ENCODE data around the gene WNT6. TPM values are rescaled to one million over a fixed set of nuclear protein-coding genes. Genes with fewer than 3 reads are reported as not detected.

The WNT6 gene
- total RNA-seq, result not detected in 2 replicates

DNA sequence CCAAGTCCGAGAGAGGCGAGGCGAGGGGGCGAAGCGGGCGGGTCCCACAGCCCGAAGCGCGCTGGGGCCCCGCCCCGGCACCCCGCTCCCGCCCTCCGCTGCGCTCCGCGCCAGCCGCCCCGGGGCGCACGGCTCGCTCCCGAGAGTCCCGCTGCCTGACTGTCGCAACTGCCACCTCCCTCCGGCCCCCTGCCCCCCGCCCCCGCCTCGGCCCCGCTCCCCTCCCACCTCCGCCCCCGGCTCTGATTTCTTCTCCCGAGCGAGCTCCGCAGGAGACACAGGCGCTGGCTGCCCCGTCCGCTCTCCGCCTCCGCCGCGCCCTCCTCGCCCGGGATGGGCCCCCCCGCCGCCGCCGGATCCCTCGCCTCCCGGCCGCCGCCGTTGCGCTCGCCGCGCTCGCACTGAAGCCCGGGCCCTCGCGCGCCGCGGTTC is at the start of gene WNT6:
WNT6 (plus strand) TSS at position 250 of the 432 bp plus-strand sequence. CDS start 233 bp downstream, outside the sequence.

DNA sequence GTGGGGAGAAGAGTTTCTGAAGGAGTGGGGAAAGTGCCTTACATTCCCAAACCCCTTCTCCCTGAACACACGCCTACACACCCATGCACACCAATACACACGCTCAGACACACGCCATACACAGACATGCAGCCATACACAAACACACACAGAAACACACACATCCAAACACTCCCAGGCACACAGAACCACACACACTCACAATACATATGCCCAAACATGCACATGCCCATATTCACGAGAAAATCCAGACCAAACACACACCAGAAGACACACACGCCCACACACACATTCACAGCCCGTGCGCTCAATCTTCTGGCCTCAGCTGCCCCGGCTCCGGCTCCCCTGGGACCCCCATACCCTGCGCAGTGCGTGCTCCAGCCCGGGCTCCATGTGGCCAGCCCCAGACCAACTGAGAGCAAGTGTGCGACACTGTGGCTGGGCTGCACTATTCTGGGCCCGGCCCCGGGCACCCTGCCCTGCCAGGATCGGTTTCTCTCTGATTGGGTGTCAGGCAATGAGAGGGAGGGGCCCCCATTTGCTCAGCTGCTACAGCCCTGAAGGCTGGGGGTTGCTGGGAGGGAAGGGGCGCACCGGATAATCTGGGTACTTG is 28.1 kb upstream of the WNT6 start, which contains the start of gene PRKAG3:
PRKAG3 (minus strand) TSS at position 426 of the 613 bp plus-strand sequence.

DNA sequence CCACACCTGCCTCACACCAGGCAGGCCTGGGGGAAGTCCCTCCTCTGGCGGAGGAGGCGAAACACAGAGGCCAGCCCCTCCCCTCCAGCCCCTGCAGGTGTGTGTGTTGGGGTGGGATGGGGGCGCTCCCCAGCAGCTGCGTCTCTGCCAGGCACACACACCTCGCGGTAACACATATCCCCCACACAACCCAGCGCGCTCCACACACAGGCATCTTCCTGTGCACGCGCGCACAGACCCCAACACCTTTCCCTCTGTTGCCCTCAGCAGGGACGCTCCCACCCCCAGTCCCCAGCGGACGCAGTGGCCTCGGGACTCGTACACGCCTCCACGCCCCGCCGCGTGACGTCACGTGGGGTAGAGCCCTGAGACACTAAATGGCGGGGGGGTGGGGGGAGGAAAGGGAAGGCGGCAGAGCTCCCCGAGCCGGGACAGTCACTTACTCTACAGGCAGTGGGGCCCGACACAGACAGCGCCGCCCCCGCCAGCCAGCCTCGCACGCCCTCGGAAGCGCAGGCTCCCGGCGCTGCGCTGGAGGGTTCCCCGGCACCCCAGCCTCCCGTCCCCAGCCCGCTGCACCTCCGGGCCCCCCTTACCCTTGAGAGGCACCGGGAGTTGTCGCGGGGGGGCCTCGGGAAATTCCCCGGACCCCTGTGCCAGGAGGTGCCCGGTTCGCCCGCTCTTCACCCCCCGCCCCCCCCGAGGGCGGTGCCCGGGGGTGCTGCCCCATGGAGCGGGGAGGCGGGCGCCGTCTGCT is 20.7 kb downstream of the WNT6 start, which contains the start of gene WNT10A:
WNT10A (plus strand) TSS at position 751 of the 757 bp plus-strand sequence. CDS start 144 bp downstream, outside the sequence.

Small RNA genes within 50 kb of the gene (small RNA-seq; reads per million reads assigned to genes)
- not detected for gene RNU6-642P

Other genes starting within 250 kb of the WNT6 start
- gene ZNF142, start 200.2 kb upstream of the WNT6 start, total RNA-seq, result 16.9 and 20.8 TPM in 2 replicates
- gene BCS1L, start 200.1 kb upstream of the WNT6 start, total RNA-seq, result 20.8 and 24.4 TPM in 2 replicates
- 34.2 and 38.5 TPM in 2 replicates for gene RNF25, start 187.8 kb upstream of the WNT6 start, total RNA-seq
- 25.4 and 28.7 TPM in 2 replicates for gene STK36, start 187.7 kb upstream of the WNT6 start, total RNA-seq
- 9.8 and 18.3 TPM in 2 replicates for gene TTLL4, start 149.0 kb upstream of the WNT6 start, total RNA-seq
- gene CYP27A1, start 77.7 kb upstream of the WNT6 start, total RNA-seq, result 21.5 and 35.2 TPM in 2 replicates
- 0.16 TPM in 1 of 2 replicates, not detected in the other for gene PRKAG3, start 28.0 kb upstream of the WNT6 start, total RNA-seq
- gene WNT10A, start 21.0 kb downstream of the WNT6 start, total RNA-seq, result under 0.01 TPM in 1 of 2 replicates, not detected in the other
- under 0.01 TPM in 1 of 2 replicates, not detected in the other for gene CDK5R2, start 99.9 kb downstream of the WNT6 start, total RNA-seq
- gene FEV, start 125.4 kb downstream of the WNT6 start, total RNA-seq, result not detected in 2 replicates
- not detected in 2 replicates for gene CRYBA2, start 133.6 kb downstream of the WNT6 start, total RNA-seq
- not detected in 2 replicates for gene CFAP65, start 181.7 kb downstream of the WNT6 start, total RNA-seq
- 0.12 TPM in 1 of 2 replicates, not detected in the other for gene IHH, start 201.1 kb downstream of the WNT6 start, total RNA-seq